HepG2 (cell line): ENCODE measurements around the gene SLC4A2. TPM values are rescaled to one million over a fixed set of nuclear protein-coding genes. Genes with fewer than 3 reads are reported as not detected.
A peak's percentile ranks its signal among the peaks of the same experiment; 100 is the strongest.

ENCODE experiments used
- AFF4 ChIP-seq: sonication (generic); formaldehyde crosslinking; IDR thresholded peaks from 2 replicates; pipeline ENCODE4 v1.4.0; 2020; ENCODE audit warnings: missing genetic modification reagents
- AHR ChIP-seq: IDR thresholded peaks from 2 replicates; pipeline ENCODE4 v1.6.1; 2018; ENCODE audit warnings: missing genetic modification reagents, missing compliant biosample characterization
- ARID4A ChIP-seq: sonication (generic); formaldehyde crosslinking; IDR thresholded peaks from 2 replicates; pipeline ENCODE4 v1.5.0; 2020; ENCODE audit warnings: mild to moderate bottlenecking, missing genetic modification reagents, borderline replicate concordance
- BCL6 ChIP-seq: IDR thresholded peaks from 2 replicates; pipeline ENCODE4 v1.6.1; 2016; ENCODE audit warnings: missing genetic modification reagents, missing compliant biosample characterization
- CBX5 ChIP-seq: sonication (generic); formaldehyde crosslinking; IDR thresholded peaks from 2 replicates; pipeline ENCODE4 v1.4.0; 2020; ENCODE audit warnings: missing genetic modification reagents, borderline replicate concordance
- E2F1 ChIP-seq: sonication (generic); formaldehyde crosslinking; IDR thresholded peaks from 2 replicates; pipeline ENCODE4 v1.5.0; 2020; ENCODE audit warnings: missing genetic modification reagents
- LCORL ChIP-seq, 2 experiments: fragments of 450-650 bp in 1 of 2; sonication (generic) in 1 of 2; formaldehyde crosslinking in 1 of 2; IDR thresholded peaks; 2 replicates each; pipeline versions ENCODE4 v1.5.0 to v1.6.1; 2017 to 2020; ENCODE audit warnings: antibody characterized with exemption in 1 of 2, missing genetic modification reagents in 1 of 2
- PREB ChIP-seq: sonication (generic); formaldehyde crosslinking; IDR thresholded peaks from 2 replicates; pipeline ENCODE4 v1.4.0; 2020; ENCODE audit warnings: missing genetic modification reagents
- RORA ChIP-seq: sonication (generic); formaldehyde crosslinking; IDR thresholded peaks from 2 replicates; pipeline ENCODE4 v1.5.0; 2020; ENCODE audit warnings: mild to moderate bottlenecking, missing genetic modification reagents, moderate library complexity
- SATB2 ChIP-seq: sonication (generic); formaldehyde crosslinking; IDR thresholded peaks from 2 replicates; pipeline ENCODE4 v1.5.0; 2020; ENCODE audit warnings: missing genetic modification reagents
- SMAD9 ChIP-seq: sonication (generic); formaldehyde crosslinking; IDR thresholded peaks from 2 replicates; pipeline ENCODE4 v1.5.1; 2020; ENCODE audit warnings: mild to moderate bottlenecking, missing genetic modification reagents
- ZNF281 ChIP-seq: sonication (generic); formaldehyde crosslinking; IDR thresholded peaks from 2 replicates; pipeline ENCODE4 v1.4.0; 2020; ENCODE audit warnings: missing genetic modification reagents, borderline replicate concordance
- ZNF367 ChIP-seq: sonication (generic); formaldehyde crosslinking; IDR thresholded peaks from 2 replicates; pipeline ENCODE4 v1.4.0; 2020; ENCODE audit warnings: missing genetic modification reagents, borderline replicate concordance
- ZNF816 ChIP-seq: sonication (generic); formaldehyde crosslinking; IDR thresholded peaks from 2 replicates; pipeline ENCODE4 v1.8.0; 2022; ENCODE audit warnings: missing genetic modification reagents, mild to moderate bottlenecking, borderline replicate concordance
- polyA plus RNA-seq, 8 experiments: library from polyadenylated mRNA; depleted of rRNA in 3 of 8; stranded (reverse) in 7 of 8; unstranded in 1 of 8; fragments of >200 nt; fragmentation: Illumina TruSeq in 4 of 8; extraction: Trizol in 4 of 8; gene quantifications; 2 replicates each; pipeline versions ENCODE4 v1.2.1 to v1.2.3, GENCODE V29; 2011 to 2016; ENCODE audit warnings: low read depth in 4 of 8, missing spikeins in 1 of 8, mixed read lengths in 1 of 8; ENCODE audit not compliant: insufficient read depth in 1 of 8
- total RNA-seq, 5 experiments: library from RNA; depleted of rRNA; stranded (reverse); fragments of >200 nt; fragmentation: Illumina TruSeq; extraction: Trizol; gene quantifications; 2 replicates each; pipeline ENCODE4 v1.2.3, GENCODE V29; 2016; ENCODE audit warnings: low read depth in 1 of 5

SLC4A2 gene
- total and polyA plus RNA-seq, 2 of the 13 experiments (the other 11 are each of a cell fraction or from before 2014, with no cell fraction given) = 51.9 to 73.4 TPM

GRCh38 chr7:151010307-151011096 lies 48.9 kb upstream of the SLC4A2 start (continued):
- TF ChIP-seq ARID4A (CRISPR knock-in tag) (peak; percentile 12; the same call in 1 of the 2 replicates), BCL6 (no peak), E2F1 (CRISPR knock-in tag) (no peak), PREB (CRISPR knock-in tag) (no peak), CBX5 (no peak), ZNF816 (no peak), AHR (CRISPR knock-in tag) (no peak), ZNF367 (CRISPR knock-in tag) (no peak), SATB2 (CRISPR knock-in tag) (no peak), ZNF281 (CRISPR knock-in tag) (peak; percentile 80; the same call in 1 of the 2 replicates), SMAD9 (no peak), RORA (no peak), AFF4 (CRISPR knock-in tag) (no peak), LCORL (IDR thresholded peaks at IDR 0.05) (no peak), LCORL (CRISPR knock-in tag; IDR thresholded peaks at IDR 0.05) (no peak; the same call in 1 of the 2 replicates)
